Uterus (tissue), 4 donors: ENCODE data around the gene PARP9. TPM values are rescaled to one million over a fixed set of nuclear protein-coding genes. Genes with fewer than 3 reads are reported as not detected.

ENCODE experiments used
- DNase-seq, 2 donors: peaks; one replicate each; pipeline ENCODE4 v3.0.0-alpha.2; 2019 to 2020
- H3K27ac ChIP-seq, 2 donors: fragments of 200-600 bp; sonication (generic); 1 replicate in 1 of 2; 2 replicates in 1 of 2; pipeline ENCODE4 v1.5.1; 2016 to 2018
- H3K27me3 ChIP-seq, 2 donors: fragments of 200-600 bp; sonication (generic); one replicate each; pipeline ENCODE4 v1.5.1; 2018 to 2019; ENCODE audit warnings: control low read depth in 1 of 2
- H3K36me3 ChIP-seq, 2 donors: fragments of 200-600 bp; sonication (generic); one replicate each; pipeline ENCODE4 v1.5.1; 2019; ENCODE audit warnings: control low read depth in 1 of 2
- H3K4me1 ChIP-seq, 2 donors: fragments of 200-600 bp; sonication (generic); one replicate each; pipeline ENCODE4 v1.5.1; 2018 to 2019; ENCODE audit warnings: control low read depth in 1 of 2
- H3K4me3 ChIP-seq, 2 donors: fragments of 200-600 bp; sonication (generic); 1 replicate in 1 of 2; 2 replicates in 1 of 2; pipeline ENCODE4 v1.5.1; 2018 to 2019; ENCODE audit warnings: mild to moderate bottlenecking in 1 of 2
- H3K9me3 ChIP-seq, 2 donors: fragments of 200-600 bp; sonication (generic); one replicate each; pipeline ENCODE4 v1.5.1; 2019; ENCODE audit warnings: control low read depth in 1 of 2
- CTCF ChIP-seq, 4 experiments: fragments of 200-600 bp in 2 of 4; fragments of 450-650 bp in 2 of 4; sonication (generic) in 2 of 4; IDR thresholded peaks; one replicate each; pipeline ENCODE4 v1.5.1; 2016 to 2019; ENCODE audit warnings: antibody characterized with exemption in 4 of 4, mild to moderate bottlenecking in 2 of 4, moderate library complexity in 1 of 4
- POLR2A ChIP-seq, 2 donors: fragments of 450-650 bp; IDR thresholded peaks; one replicate each; pipeline ENCODE4 v1.6.1; 2016; ENCODE audit warnings: antibody characterized with exemption in 2 of 2, mild to moderate bottlenecking in 1 of 2, moderate library complexity in 1 of 2
- intact Hi-C: fragments of 100-400 bp; cut with DNase I; formaldehyde crosslinking; loops from one replicate; pipeline ENCODE4 v1.15.1; 2023; ENCODE audit warnings: low total_unique reads
- total RNA-seq, 4 donors: library from RNA; depleted of rRNA in 3 of 4; stranded (reverse); fragments of >200 nt in 3 of 4; gene quantifications; one replicate each; pipeline versions ENCODE4 v1.1.0 to v1.2.4, GENCODE V29; 2014 to 2023
- donor health status: DM: yes; HTN: yes; CAD: no.

Gene PARP9
- total RNA-seq, 4 donors from 2014 or later = 16.8 to 80.7 (median 35.8) TPM

GRCh38 chr3:122590610-122591009, 26.5 kb upstream of the PARP9 start:
- Histone ChIP-seq H3K27ac (no peak overlapping the region), H3K9me3 (no peaks in the 10 kb centered on the region), H3K4me3 (no peak overlapping the region), H3K36me3 (no peaks in the 10 kb centered on the region), H3K4me1 (no peaks in the 10 kb centered on the region), H3K27me3 (no peaks in the 10 kb centered on the region)
- intact Hi-C loops = no loop called here
- TF ChIP-seq POLR2A (IDR thresholded peaks at IDR 0.05) (no peak), CTCF (IDR thresholded peaks at IDR 0.05) (no peak)
- DNase-seq = no peak

- TF ChIP-seq POLR2A (IDR thresholded peaks at IDR 0.05) = no peak
- TF ChIP-seq CTCF (IDR thresholded peaks at IDR 0.05) = no peak
- intact Hi-C loops = no loop called here
Observed at GRCh38 chr3:122589297-122589696, 25.2 kb upstream of the PARP9 start.

GRCh38 chr3:122587572-122587971, 23.5 kb upstream of the PARP9 start:
- H3K4me3 ChIP-seq = no peak overlapping the region
- TF ChIP-seq POLR2A (IDR thresholded peaks at IDR 0.05) = no peak
- TF ChIP-seq CTCF (IDR thresholded peaks at IDR 0.05) = no peak
- no peaks in the 10 kb centered on the region for H3K27me3 ChIP-seq
- peaks cover 0 to 4% of the 10 kb centered on the region in 2 donors for H3K9me3 ChIP-seq
- no peaks in the 10 kb centered on the region for H3K4me1 ChIP-seq
- intact Hi-C loops = no loop called here
- no peak for DNase-seq
- H3K27ac ChIP-seq = no peak overlapping the region
- no peaks in the 10 kb centered on the region for H3K36me3 ChIP-seq

More at GRCh38 chr3:122589297-122589696, 25.2 kb upstream of the PARP9 start:
- Histone ChIP-seq H3K4me1 (no peaks in the 10 kb centered on the region), H3K27ac (no peak overlapping the region), H3K27me3 (no peaks in the 10 kb centered on the region), H3K9me3 (no peaks in the 10 kb centered on the region), H3K36me3 (no peaks in the 10 kb centered on the region), H3K4me3 (no peak overlapping the region)
- DNase-seq = no peak

- H3K4me3 ChIP-seq = no peak overlapping the region
- H3K27ac ChIP-seq = no peak overlapping the region
- no peaks in the 10 kb centered on the region for H3K4me1 ChIP-seq
- TF ChIP-seq POLR2A (IDR thresholded peaks at IDR 0.05) (no peak), CTCF (IDR thresholded peaks at IDR 0.05) (no peak)
- peaks cover 0 to 8% of the 10 kb centered on the region in 2 donors for H3K9me3 ChIP-seq
- DNase-seq = no peak
- intact Hi-C loops = no loop called here
- no peaks in the 10 kb centered on the region for H3K27me3 ChIP-seq
- H3K36me3 ChIP-seq = no peaks in the 10 kb centered on the region
Observed at GRCh38 chr3:122586773-122587485, 22.8 kb upstream of the PARP9 start.

- intact Hi-C loops = no loop called here
- Histone ChIP-seq H3K27me3 (no peaks in the 10 kb centered on the region), H3K27ac (no peak overlapping the region), H3K4me3 (no peak overlapping the region), H3K4me1 (no peaks in the 10 kb centered on the region), H3K9me3 (peaks cover 0 to 8% of the 10 kb centered on the region in 2 donors), H3K36me3 (no peaks in the 10 kb centered on the region)
- DNase-seq = no peak
- no peak for TF ChIP-seq CTCF (IDR thresholded peaks at IDR 0.05)
- no peak for TF ChIP-seq POLR2A (IDR thresholded peaks at IDR 0.05)
Observed at GRCh38 chr3:122586098-122586497, 22.0 kb upstream of the PARP9 start.
